ENCODE data around the gene FCER1G. TPM values are rescaled to one million over a fixed set of nuclear protein-coding genes. Genes with fewer than 3 reads are reported as not detected.
A peak's percentile ranks its signal among the peaks of the same experiment; 100 is the strongest.

Gene FCER1G
- total and polyA plus RNA-seq, 5 experiments from 2014 or later, result 27.7 to 107 (median 67.1) TPM

- H3K27ac Mint-ChIP-seq, result peak overlapping the region in 1 of 10 donors; percentile 61
- H3K4me1 Mint-ChIP-seq, result peaks cover 11 to 37% (median 24%) of the 10 kb centered on the region in 4 donors
- peaks cover 9 to 27% (median 22%) of the 10 kb centered on the region in 3 donors for H3K36me3 Mint-ChIP-seq
- H3K4me3 Mint-ChIP-seq, result peak overlapping the region in 4 of 10 donors; percentile 34 to 79 (median 61)
- peaks cover 0 to 31% (median 14%) of the 10 kb centered on the region in 9 donors for H3K9me3 Mint-ChIP-seq
- POLR2A ChIA-PET, result no interaction called here
- H3K27me3 Mint-ChIP-seq, result peaks cover 26 to 82% (median 62%) of the 10 kb centered on the region in 5 donors
- no peak for ATAC-seq
- no peak for DNase-seq
Observed at GRCh38 chr1:161260376-161261260, 45.5 kb downstream of the FCER1G start.

GRCh38 chr1:161261261-161262235 lies 46.5 kb downstream of the FCER1G start:
- no peak for ATAC-seq
- peaks cover 11 to 37% (median 24%) of the 10 kb centered on the region in 4 donors for H3K4me1 Mint-ChIP-seq
- no peak overlapping the region for H3K4me3 Mint-ChIP-seq
- H3K9me3 Mint-ChIP-seq, result peaks cover 0 to 22% (median 10%) of the 10 kb centered on the region in 9 donors
- H3K27ac Mint-ChIP-seq, result no peak overlapping the region
- peaks cover 28 to 74% (median 56%) of the 10 kb centered on the region in 5 donors for H3K27me3 Mint-ChIP-seq
- DNase-seq, result no peak
- POLR2A ChIA-PET, result interaction anchor here (0.5 kb wide), 1 partner anchor 11 kb away, joined by 6 read pairs; no protein-coding TSS in a partner anchor
- H3K36me3 Mint-ChIP-seq, result peaks cover 9 to 19% (median 15%) of the 10 kb centered on the region in 3 donors

- H3K4me1 Mint-ChIP-seq, result peaks cover under 1 to 14% (median 9%) of the 10 kb centered on the region in 4 donors
- no peak overlapping the region for H3K27ac Mint-ChIP-seq
- peaks cover 11 to 47% (median 26%) of the 10 kb centered on the region in 5 donors for H3K27me3 Mint-ChIP-seq
- no peak overlapping the region for H3K4me3 Mint-ChIP-seq
- no peaks in the 10 kb centered on the region for H3K9me3 Mint-ChIP-seq
- no peaks in the 10 kb centered on the region for H3K36me3 Mint-ChIP-seq
- POLR2A ChIA-PET, result interaction anchor here (0.6 kb wide), 1 partner anchor 119 kb away, joined by 3 read pairs; no protein-coding TSS in a partner anchor
- no peak for ATAC-seq
- DNase-seq, result no peak
Observed at GRCh38 chr1:161265305-161265704, 50.2 kb downstream of the FCER1G start.

GRCh38 chr1:161266202-161266601 lies 51.1 kb downstream of the FCER1G start:
- DNase-seq, result no peak
- Mint-ChIP-seq H3K4me1 (peaks cover 0 to 11% (median 3%) of the 10 kb centered on the region in 4 donors), H3K27me3 (peaks cover 10 to 38% (median 20%) of the 10 kb centered on the region in 5 donors), H3K27ac (no peak overlapping the region), H3K4me3 (no peak overlapping the region), H3K36me3 (no peaks in the 10 kb centered on the region), H3K9me3 (no peaks in the 10 kb centered on the region)
- ATAC-seq, result no peak
- POLR2A ChIA-PET, result no interaction called here

- POLR2A ChIA-PET, result no interaction called here
- no peaks in the 10 kb centered on the region for H3K9me3 Mint-ChIP-seq
- ATAC-seq (no peak), DNase-seq (no peak)
- no peaks in the 10 kb centered on the region for H3K36me3 Mint-ChIP-seq
- H3K27me3 Mint-ChIP-seq, result peaks cover 7 to 32% (median 14%) of the 10 kb centered on the region in 5 donors
- H3K4me3 Mint-ChIP-seq, result no peak overlapping the region
- H3K4me1 Mint-ChIP-seq, result peaks cover 0 to 8% (median 0%) of the 10 kb centered on the region in 4 donors
- no peak overlapping the region for H3K27ac Mint-ChIP-seq
Observed at GRCh38 chr1:161266836-161267235, 51.7 kb downstream of the FCER1G start.

- H3K4me1 Mint-ChIP-seq, result peaks cover 0 to 8% (median 0%) of the 10 kb centered on the region in 4 donors
- no peaks in the 10 kb centered on the region for H3K9me3 Mint-ChIP-seq
- peaks cover 5 to 27% (median 12%) of the 10 kb centered on the region in 5 donors for H3K27me3 Mint-ChIP-seq
- POLR2A ChIA-PET, result no interaction called here
- no peaks in the 10 kb centered on the region for H3K36me3 Mint-ChIP-seq
- no peak overlapping the region for H3K4me3 Mint-ChIP-seq
- DNase-seq, result no peak
- no peak for ATAC-seq
- no peak overlapping the region for H3K27ac Mint-ChIP-seq
Observed at GRCh38 chr1:161267321-161267720, 52.2 kb downstream of the FCER1G start.

Small RNA genes lying within 50 kb of the gene (microRNA-seq; reads per million reads assigned to microRNA genes)
- not detected for gene MIR5187 (ENCODE audit: borderline microRNAs expressed)

Other genes starting within 250 kb of the FCER1G start
- gene F11R, start 194.1 kb upstream of the FCER1G start, total RNA-seq, result 10 to 100 TPM; 16.3 to 16.4 TPM
- gene F11R, start 194.1 kb upstream of the FCER1G start, polyA plus RNA-seq, result 1 to 10 TPM; 6.7 to 9.0 (median 8.1) TPM
- 100 to 1,000 TPM; 100 to 108 TPM for gene TSTD1, start 176.3 kb upstream of the FCER1G start, total RNA-seq
- gene TSTD1, start 176.3 kb upstream of the FCER1G start, polyA plus RNA-seq, result 100 to 1,000 TPM; 342 to 508 (median 412) TPM
- gene USF1, start 169.3 kb upstream of the FCER1G start, total RNA-seq, result 100 to 1,000 TPM; 107 to 118 TPM
- 10 to 100 TPM in 1 of 3 donors, 1 to 10 TPM in 2; 4.3 to 11.1 (median 7.4) TPM for gene USF1, start 169.3 kb upstream of the FCER1G start, polyA plus RNA-seq
- gene ARHGAP30, start 145.4 kb upstream of the FCER1G start, total RNA-seq, result 100 to 1,000 TPM; 220 to 233 TPM
- 100 to 1,000 TPM; 110 to 207 (median 136) TPM for gene ARHGAP30, start 145.4 kb upstream of the FCER1G start, polyA plus RNA-seq
- gene NECTIN4, start 125.7 kb upstream of the FCER1G start, total RNA-seq, result not detected
- gene NECTIN4, start 125.7 kb upstream of the FCER1G start, polyA plus RNA-seq, result not detected
- gene KLHDC9, start 116.9 kb upstream of the FCER1G start, total RNA-seq, result under 1 TPM; 0.60 to 0.96 TPM
- gene KLHDC9, start 116.9 kb upstream of the FCER1G start, polyA plus RNA-seq, result 1 to 10 TPM in 1 of 3 donors, under 1 TPM in 2; 0.30 to 1.5 (median 0.62) TPM
- gene PFDN2, start 97.3 kb upstream of the FCER1G start, total RNA-seq, result 10 to 100 TPM; 37.9 to 41.4 TPM
- 10 to 100 TPM; 74.6 to 91.3 (median 86.0) TPM for gene PFDN2, start 97.3 kb upstream of the FCER1G start, polyA plus RNA-seq
- gene NIT1, start 97.2 kb upstream of the FCER1G start, total RNA-seq, result 10 to 100 TPM; 43.5 to 46.4 TPM
- 10 to 100 TPM; 16.8 to 25.0 (median 18.3) TPM for gene NIT1, start 97.2 kb upstream of the FCER1G start, polyA plus RNA-seq
- gene DEDD, start 82.6 kb upstream of the FCER1G start, total RNA-seq, result 10 to 100 TPM; 35.3 to 38.6 TPM
- gene DEDD, start 82.6 kb upstream of the FCER1G start, polyA plus RNA-seq, result 10 to 100 TPM; 29.0 to 35.4 (median 29.3) TPM
- 100 to 1,000 TPM; 116 to 118 TPM for gene UFC1, start 61.3 kb upstream of the FCER1G start, total RNA-seq
- 100 to 1,000 TPM; 148 to 158 (median 155) TPM for gene UFC1, start 61.3 kb upstream of the FCER1G start, polyA plus RNA-seq
- 10 to 100 TPM; 59.2 to 63.8 TPM for gene USP21, start 55.8 kb upstream of the FCER1G start, total RNA-seq
- 10 to 100 TPM; 13.8 to 31.4 (median 14.6) TPM for gene USP21, start 55.8 kb upstream of the FCER1G start, polyA plus RNA-seq
- gene PPOX, start 48.9 kb upstream of the FCER1G start, total RNA-seq, result 10 to 100 TPM; 76.2 to 82.1 TPM
- gene PPOX, start 48.9 kb upstream of the FCER1G start, polyA plus RNA-seq, result 10 to 100 TPM; 12.0 to 17.8 (median 15.7) TPM
- gene B4GALT3, start 37.8 kb upstream of the FCER1G start, total RNA-seq, result 10 to 100 TPM; 81.0 to 97.4 TPM
- 10 to 100 TPM; 35.4 to 49.9 (median 37.6) TPM for gene B4GALT3, start 37.8 kb upstream of the FCER1G start, polyA plus RNA-seq
- gene ADAMTS4, start 16.2 kb upstream of the FCER1G start, total RNA-seq, result 1 to 10 TPM; 4.8 to 7.0 TPM
- under 1 TPM; 0.07 to 0.34 (median 0.22) TPM for gene ADAMTS4, start 16.2 kb upstream of the FCER1G start, polyA plus RNA-seq
- gene NDUFS2, start 12.9 kb upstream of the FCER1G start, total RNA-seq, result 100 to 1,000 TPM; 126 to 127 TPM
- gene NDUFS2, start 12.9 kb upstream of the FCER1G start, polyA plus RNA-seq, result 100 to 1,000 TPM in 1 of 3 donors, 10 to 100 TPM in 2; 78.6 to 106 (median 95.4) TPM
- not detected for gene APOA2, start 8.3 kb downstream of the FCER1G start, total RNA-seq
- gene APOA2, start 8.3 kb downstream of the FCER1G start, polyA plus RNA-seq, result not detected
- 10 to 100 TPM in 1 of 2 experiments, 1 to 10 TPM in 1; 9.6 to 11.3 TPM for gene TOMM40L, start 10.8 kb downstream of the FCER1G start, total RNA-seq
- 1 to 10 TPM; 4.9 to 8.1 (median 8.0) TPM for gene TOMM40L, start 10.8 kb downstream of the FCER1G start, polyA plus RNA-seq
- not detected for gene NR1I3, start 22.9 kb downstream of the FCER1G start, total RNA-seq
- gene NR1I3, start 22.9 kb downstream of the FCER1G start, polyA plus RNA-seq, result under 1 TPM in 1 of 3 donors, not detected in 2; 0.19 TPM
- gene PCP4L1, start 43.5 kb downstream of the FCER1G start, total RNA-seq, result not detected
- gene PCP4L1, start 43.5 kb downstream of the FCER1G start, polyA plus RNA-seq, result not detected
- gene MPZ, start 94.7 kb downstream of the FCER1G start, total RNA-seq, result 10 to 100 TPM; 11.9 to 12.2 TPM
- gene MPZ, start 94.7 kb downstream of the FCER1G start, polyA plus RNA-seq, result not detected
- gene SDHC, start 99.1 kb downstream of the FCER1G start, total RNA-seq, result 100 to 1,000 TPM; 113 to 127 TPM
- gene SDHC, start 99.1 kb downstream of the FCER1G start, polyA plus RNA-seq, result 100 to 1,000 TPM; 212 to 297 (median 217) TPM
- gene CFAP126, start 152.6 kb downstream of the FCER1G start, total RNA-seq, result not detected
- not detected for gene CFAP126, start 152.6 kb downstream of the FCER1G start, polyA plus RNA-seq